HepG2 (cell line): ENCODE results near the gene SEC16A. TPM values are rescaled to one million over a fixed set of nuclear protein-coding genes. Genes with fewer than 3 reads are reported as not detected.

Experiments
- ATF7-NPFF ChIP-seq: sonication (generic); formaldehyde crosslinking; IDR thresholded peaks from 2 replicates; pipeline ENCODE4 v1.8.1; 2023; ENCODE audit warnings: mild to moderate bottlenecking, low read depth, missing genetic modification reagents, moderate library complexity
- CHCHD3 ChIP-seq: sonication (generic); formaldehyde crosslinking; IDR thresholded peaks from 2 replicates; pipeline ENCODE4 v1.8.0; 2022; ENCODE audit warnings: mild to moderate bottlenecking, missing genetic modification reagents, moderate library complexity
- ESRRA ChIP-seq: sonication (generic); formaldehyde crosslinking; IDR thresholded peaks from 2 replicates; pipeline ENCODE4 v1.5.1; 2020; ENCODE audit warnings: mild to moderate bottlenecking, low read depth, missing genetic modification reagents
- GMEB2 ChIP-seq: IDR thresholded peaks from 2 replicates; pipeline ENCODE4 v1.6.1; 2016; ENCODE audit warnings: missing biosample characterization, missing genetic modification reagents, low read depth
- GPBP1L1 ChIP-seq: sonication (generic); formaldehyde crosslinking; IDR thresholded peaks from 2 replicates; pipeline ENCODE4 v1.5.0; 2020; ENCODE audit warnings: mild to moderate bottlenecking, missing genetic modification reagents
- HOMEZ ChIP-seq: IDR thresholded peaks from 2 replicates; pipeline ENCODE4 v1.6.1; 2016; ENCODE audit warnings: low read depth
- KDM2A ChIP-seq: sonication (generic); formaldehyde crosslinking; IDR thresholded peaks from 2 replicates; pipeline ENCODE4 v1.4.0; 2020; ENCODE audit warnings: low read depth, missing genetic modification reagents, borderline replicate concordance
- MED13 ChIP-seq: sonication (generic); formaldehyde crosslinking; IDR thresholded peaks from 2 replicates; pipeline ENCODE4 v1.5.0; 2020; ENCODE audit warnings: missing genetic modification reagents
- PAXIP1 ChIP-seq: sonication (generic); formaldehyde crosslinking; conservative IDR thresholded peaks from 2 replicates; pipeline ENCODE4 v1.4.0; 2020; ENCODE audit warnings: mild to moderate bottlenecking, missing genetic modification reagents, moderate library complexity
- POLR2G ChIP-seq: fragments of 200-400 bp; formaldehyde crosslinking; IDR thresholded peaks from 2 replicates; pipeline ENCODE4 v1.6.1; 2018; ENCODE audit warnings: mild to moderate bottlenecking, low read depth, low read length, moderate library complexity
- TRIM22 ChIP-seq: fragments of 450-650 bp; IDR thresholded peaks from 2 replicates; pipeline ENCODE4 v1.6.1; 2017
- ZBTB8A ChIP-seq: sonication (generic); formaldehyde crosslinking; IDR thresholded peaks from 2 replicates; pipeline ENCODE4 v1.4.0; 2020; ENCODE audit warnings: mild to moderate bottlenecking, low read depth, missing genetic modification reagents, borderline replicate concordance
- ZMAT5 ChIP-seq: sonication (generic); formaldehyde crosslinking; IDR thresholded peaks from 2 replicates; pipeline ENCODE4 v1.5.0; 2020; ENCODE audit warnings: mild to moderate bottlenecking, low read depth, missing genetic modification reagents, borderline replicate concordance
- ZNF264 ChIP-seq: sonication (generic); formaldehyde crosslinking; IDR thresholded peaks from 2 replicates; pipeline ENCODE4 v1.4.0; 2020; ENCODE audit warnings: missing genetic modification reagents
- ZNF3 ChIP-seq: IDR thresholded peaks from 2 replicates; pipeline ENCODE4 v1.7.0; 2017; ENCODE audit warnings: inconsistent platforms
- ZNF770 ChIP-seq: sonication (generic); formaldehyde crosslinking; IDR thresholded peaks from 2 replicates; pipeline ENCODE4 v1.5.0; 2020; ENCODE audit warnings: mild to moderate bottlenecking, missing genetic modification reagents
- polyA plus RNA-seq, 8 experiments: library from polyadenylated mRNA; depleted of rRNA in 3 of 8; stranded (reverse) in 7 of 8; unstranded in 1 of 8; fragments of >200 nt; fragmentation: Illumina TruSeq in 4 of 8; extraction: Trizol in 4 of 8; gene quantifications; 2 replicates each; pipeline versions ENCODE4 v1.2.1 to v1.2.3, GENCODE V29; 2011 to 2016; ENCODE audit warnings: low read depth in 4 of 8, missing spikeins in 1 of 8, mixed read lengths in 1 of 8; ENCODE audit not compliant: insufficient read depth in 1 of 8
- total RNA-seq, 5 experiments: library from RNA; depleted of rRNA; stranded (reverse); fragments of >200 nt; fragmentation: Illumina TruSeq; extraction: Trizol; gene quantifications; 2 replicates each; pipeline ENCODE4 v1.2.3, GENCODE V29; 2016; ENCODE audit warnings: low read depth in 1 of 5

Gene SEC16A
- total and polyA plus RNA-seq, 2 of the 13 experiments (the other 11 are each of a cell fraction or from before 2014, with no cell fraction given): 15.9 to 18.9 TPM

- peak; percentile 51 for TF ChIP-seq ZNF770 (CRISPR knock-in tag)
- TF ChIP-seq HOMEZ (CRISPR knock-in tag): no peak
- TF ChIP-seq ZMAT5 (CRISPR knock-in tag): no peak
- TF ChIP-seq ZBTB8A (CRISPR knock-in tag): no peak
- TF ChIP-seq MED13: no peak
- TF ChIP-seq KDM2A (CRISPR knock-in tag): peak; percentile 78
- TF ChIP-seq ESRRA (CRISPR knock-in tag): 0 out of 2 replicates have a peak, but pooled peaks have one; percentile 47
- TF ChIP-seq ZNF3 (CRISPR knock-in tag): no peak
- peak; percentile 58 for TF ChIP-seq POLR2G
- no peak for TF ChIP-seq GPBP1L1 (CRISPR knock-in tag)
- peak; percentile 70 for TF ChIP-seq ATF7-NPFF (CRISPR knock-in tag)
- TF ChIP-seq TRIM22: no peak
- no peak for TF ChIP-seq CHCHD3 (CRISPR knock-in tag)
- peak; percentile 66 for TF ChIP-seq GMEB2
- TF ChIP-seq PAXIP1 (CRISPR knock-in tag): no peak
- no peak for TF ChIP-seq ZNF264 (CRISPR knock-in tag)
These were observed at the start of gene SEC16A (continued) for GRCh38 chr9:136482793-136483588.
